Gastroesophageal sphincter (tissue), 3 donors: ENCODE measurements around the gene ADAMTSL2.

ENCODE experiments used
- EP300 ChIP-seq: sonication (generic); formaldehyde crosslinking; IDR thresholded peaks from one replicate; pipeline ENCODE4 v1.6.1; 2017; ENCODE audit warnings: antibody characterized with exemption, mild to moderate bottlenecking
- POLR2A ChIP-seq, 2 donors: fragments of 450-650 bp; IDR thresholded peaks; one replicate each; pipeline ENCODE4 v1.6.1; 2017; ENCODE audit warnings: antibody characterized with exemption in 2 of 2, mild to moderate bottlenecking in 2 of 2, moderate library complexity in 1 of 2
- POLR2AphosphoS5 ChIP-seq: sonication (generic); formaldehyde crosslinking; IDR thresholded peaks from one replicate; pipeline ENCODE4 v1.6.1; 2017; ENCODE audit warnings: antibody characterized with exemption
- TF ChIP-seq, protein P1 (sequence below), 4 experiments: fragments of 200-600 bp in 2 of 4; fragments of 450-650 bp in 2 of 4; sonication (generic) in 1 of 4; IDR thresholded peaks; one replicate each; pipeline ENCODE4 v1.5.1; 2017 to 2019; ENCODE audit warnings: antibody characterized with exemption in 4 of 4, mild to moderate bottlenecking in 2 of 4, moderate library complexity in 2 of 4

DNA sequence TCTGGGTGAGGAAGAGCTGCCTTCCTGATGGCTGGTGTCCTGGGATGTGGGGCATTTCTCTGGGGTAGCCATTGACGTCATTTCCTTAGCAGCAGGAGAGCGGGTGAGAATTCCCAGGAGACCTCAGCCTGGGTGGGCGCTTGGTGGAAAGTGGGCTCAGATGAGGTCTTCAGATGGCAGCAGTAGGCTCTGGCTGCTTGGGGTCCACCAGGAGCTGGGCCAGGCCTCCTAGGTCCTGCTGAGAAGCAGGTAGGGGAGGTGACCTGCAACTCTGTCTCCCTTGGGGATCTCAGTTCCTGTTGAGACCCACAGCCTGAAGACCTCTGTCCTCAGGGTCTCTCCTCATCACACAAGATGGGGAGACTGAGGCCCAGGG, 43.2 kb downstream of the ADAMTSL2 start:
- TF ChIP-seq, protein P1, sequence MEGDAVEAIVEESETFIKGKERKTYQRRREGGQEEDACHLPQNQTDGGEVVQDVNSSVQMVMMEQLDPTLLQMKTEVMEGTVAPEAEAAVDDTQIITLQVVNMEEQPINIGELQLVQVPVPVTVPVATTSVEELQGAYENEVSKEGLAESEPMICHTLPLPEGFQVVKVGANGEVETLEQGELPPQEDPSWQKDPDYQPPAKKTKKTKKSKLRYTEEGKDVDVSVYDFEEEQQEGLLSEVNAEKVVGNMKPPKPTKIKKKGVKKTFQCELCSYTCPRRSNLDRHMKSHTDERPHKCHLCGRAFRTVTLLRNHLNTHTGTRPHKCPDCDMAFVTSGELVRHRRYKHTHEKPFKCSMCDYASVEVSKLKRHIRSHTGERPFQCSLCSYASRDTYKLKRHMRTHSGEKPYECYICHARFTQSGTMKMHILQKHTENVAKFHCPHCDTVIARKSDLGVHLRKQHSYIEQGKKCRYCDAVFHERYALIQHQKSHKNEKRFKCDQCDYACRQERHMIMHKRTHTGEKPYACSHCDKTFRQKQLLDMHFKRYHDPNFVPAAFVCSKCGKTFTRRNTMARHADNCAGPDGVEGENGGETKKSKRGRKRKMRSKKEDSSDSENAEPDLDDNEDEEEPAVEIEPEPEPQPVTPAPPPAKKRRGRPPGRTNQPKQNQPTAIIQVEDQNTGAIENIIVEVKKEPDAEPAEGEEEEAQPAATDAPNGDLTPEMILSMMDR (IDR thresholded peaks at IDR 0.05) = no peak
- TF ChIP-seq POLR2A (IDR thresholded peaks at IDR 0.05) (no peak), POLR2AphosphoS5 (no peak), EP300 (no peak)
